Colonic mucosa (tissue), 4 donors: ENCODE results near the gene CALCR. TPM values are rescaled to one million over a fixed set of nuclear protein-coding genes. Genes with fewer than 3 reads are reported as not detected.

Experiments used
- DNase-seq: peaks from one replicate; pipeline ENCODE4 v3.0.0-alpha.2; 2020
- H3K27ac ChIP-seq: fragments of 200-600 bp; one replicate; pipeline ENCODE4 v1.8.0; 2021
- H3K27me3 ChIP-seq: fragments of 200-600 bp; one replicate; pipeline ENCODE4 v1.8.0; 2021
- H3K36me3 ChIP-seq: fragments of 200-600 bp; one replicate; pipeline ENCODE4 v1.8.0; 2021
- H3K4me1 ChIP-seq: fragments of 200-600 bp; one replicate; pipeline ENCODE4 v1.8.0; 2021; ENCODE audit warnings: mild to moderate bottlenecking
- H3K4me3 ChIP-seq: fragments of 200-600 bp; one replicate; pipeline ENCODE4 v1.8.0; 2021
- H3K9ac ChIP-seq, 2 donors: one replicate each; pipeline ENCODE4 v1.7.0; 2013; ENCODE audit warnings: control low read depth in 2 of 2, low read depth in 2 of 2, low read length in 2 of 2
- H3K9me3 ChIP-seq: fragments of 200-600 bp; one replicate; pipeline ENCODE4 v1.8.0; 2021
- CTCF ChIP-seq: fragments of 200-600 bp; IDR thresholded peaks from one replicate; pipeline ENCODE4 v1.8.0; 2022; ENCODE audit warnings: antibody characterized with exemption, mild to moderate bottlenecking
- intact Hi-C: fragments of 100-400 bp; cut with DNase I; formaldehyde crosslinking; loops from one replicate; pipeline ENCODE4 v1.14.1; 2022
- total RNA-seq, 2 donors: library from RNA; stranded (reverse); fragmentation: NEBNext Ultra II Directional in 1 of 2; extraction: Animal tissue kit (Norgen Biotek cat#: 25700) in 1 of 2; gene quantifications; one replicate each; pipeline ENCODE4 v1.2.1, GENCODE V29; 2021
- donor health status: healthy.
- donor health status: DM: no; HTN: no; CAD: no.
- donor health status: DM: no; HTN: no; CAD: no.

CALCR gene
- not detected for total RNA-seq

- Histone ChIP-seq H3K4me3 (no peak within 1 kb of the TSS), H3K36me3 (no peaks in the 10 kb centered on the region), H3K9me3 (no peaks in the 10 kb centered on the region), H3K27ac (no peak within 1 kb of the TSS), H3K9ac (no peak within 1 kb of the TSS), H3K27me3 (peaks cover 23% of the 10 kb centered on the region), H3K4me1 (no peaks in the 10 kb centered on the region)
- TF ChIP-seq CTCF, result no peak
- intact Hi-C loops, result no loop called here
- DNase-seq, result no peak
Observed at GRCh38 chr7:93574646-93575554, at the start of gene CALCR. CALCR (minus strand) TSS chr7:93574724; CDS start chr7:93486981, 87,743 bp downstream.

- H3K9me3 ChIP-seq, result no peaks in the 10 kb centered on the region
- no peaks in the 10 kb centered on the region for H3K4me1 ChIP-seq
- no peak overlapping the region for H3K27ac ChIP-seq
- H3K9ac ChIP-seq, result no peak overlapping the region
- TF ChIP-seq CTCF, result no peak
- H3K36me3 ChIP-seq, result no peaks in the 10 kb centered on the region
- H3K4me3 ChIP-seq, result no peak overlapping the region
- DNase-seq, result no peak
- intact Hi-C loops, result no loop called here
- no peaks in the 10 kb centered on the region for H3K27me3 ChIP-seq
Observed at GRCh38 chr7:93623816-93624215, 49.3 kb upstream of the CALCR start.

GRCh38 chr7:93622036-93623033 is 47.8 kb upstream of the CALCR start:
- DNase-seq, result no peak
- Histone ChIP-seq H3K4me1 (no peaks in the 10 kb centered on the region), H3K9ac (no peak overlapping the region), H3K36me3 (no peaks in the 10 kb centered on the region), H3K9me3 (no peaks in the 10 kb centered on the region), H3K27ac (no peak overlapping the region), H3K4me3 (no peak overlapping the region), H3K27me3 (no peaks in the 10 kb centered on the region)
- TF ChIP-seq CTCF, result no peak
- intact Hi-C loops, result no loop called here

GRCh38 chr7:93620864-93621263 is 46.3 kb upstream of the CALCR start:
- H3K4me1 ChIP-seq, result no peaks in the 10 kb centered on the region
- DNase-seq, result no peak
- H3K9me3 ChIP-seq, result no peaks in the 10 kb centered on the region
- no peak for TF ChIP-seq CTCF
- H3K27me3 ChIP-seq, result no peaks in the 10 kb centered on the region
- no peak overlapping the region for H3K4me3 ChIP-seq
- H3K27ac ChIP-seq, result no peak overlapping the region
- intact Hi-C loops, result no loop called here
- H3K9ac ChIP-seq, result no peak overlapping the region
- no peaks in the 10 kb centered on the region for H3K36me3 ChIP-seq

GRCh38 chr7:93620057-93620456 is 45.5 kb upstream of the CALCR start:
- H3K36me3 ChIP-seq, result no peaks in the 10 kb centered on the region
- intact Hi-C loops, result no loop called here

More at GRCh38 chr7:93620057-93620456, 45.5 kb upstream of the CALCR start:
- Histone ChIP-seq H3K9ac (no peak overlapping the region), H3K4me1 (no peaks in the 10 kb centered on the region), H3K27ac (no peak overlapping the region), H3K4me3 (no peak overlapping the region), H3K27me3 (no peaks in the 10 kb centered on the region), H3K9me3 (no peaks in the 10 kb centered on the region)
- no peak for DNase-seq
- no peak for TF ChIP-seq CTCF
